Fibroblast of villous mesenchyme (primary cell): ENCODE measurements around the gene MEMO1. TPM values are rescaled to one million over a fixed set of nuclear protein-coding genes. Genes with fewer than 3 reads are reported as not detected.
"Not testable (repeated sequence)": the region's sequence is repeated elsewhere in the genome, so short reads cannot be mapped to it uniquely, and the experiment has no call there.

Experiments
- DNase-seq: peaks from one replicate; pipeline ENCODE4 v3.0.0-alpha.2; 2010; ENCODE audit warnings: low read depth
- H3K4me3 ChIP-seq: 2 replicates; pipeline ENCODE4 v1.5.1; 2011; ENCODE audit warnings: low read depth, mild to moderate bottlenecking, low read length
- total RNA-seq: library from RNA; depleted of rRNA; stranded (reverse); fragments of >200 nt; gene quantifications from 2 replicates; pipeline ENCODE4 v1.2.3, GENCODE V29; 2012
- TF ChIP-seq, protein P1 (sequence below): IDR thresholded peaks from 2 replicates; pipeline ENCODE4 v1.5.1; 2012; ENCODE audit warnings: low read depth, mild to moderate bottlenecking, low read length; ENCODE audit not compliant: insufficient read depth

MEMO1 gene
- total RNA-seq, 1 donor, result 47.1 TPM

DNA sequence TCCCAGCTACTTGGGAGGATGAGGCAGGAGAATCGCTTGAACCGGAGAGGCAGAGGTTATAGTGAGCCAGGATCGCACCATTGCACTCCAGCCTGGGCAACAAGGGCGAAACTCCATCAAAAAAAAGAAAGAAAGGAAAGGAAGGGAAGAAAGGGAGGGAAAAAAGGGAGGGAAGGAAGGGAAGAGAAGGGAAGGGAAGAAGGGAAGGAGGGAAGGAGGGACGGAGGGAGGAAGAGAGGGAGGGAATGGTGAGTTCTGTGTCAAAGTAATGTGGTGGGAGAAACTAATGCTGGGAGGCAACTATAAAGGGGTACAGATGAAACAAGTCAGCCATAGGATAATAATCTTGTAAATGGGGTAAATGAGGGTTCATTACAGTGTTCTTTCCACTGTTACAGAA lies 45.7 kb downstream of the MEMO1 start:
- no peak for DNase-seq
- H3K4me3 ChIP-seq, result no peak overlapping the region
- TF ChIP-seq, protein P1, sequence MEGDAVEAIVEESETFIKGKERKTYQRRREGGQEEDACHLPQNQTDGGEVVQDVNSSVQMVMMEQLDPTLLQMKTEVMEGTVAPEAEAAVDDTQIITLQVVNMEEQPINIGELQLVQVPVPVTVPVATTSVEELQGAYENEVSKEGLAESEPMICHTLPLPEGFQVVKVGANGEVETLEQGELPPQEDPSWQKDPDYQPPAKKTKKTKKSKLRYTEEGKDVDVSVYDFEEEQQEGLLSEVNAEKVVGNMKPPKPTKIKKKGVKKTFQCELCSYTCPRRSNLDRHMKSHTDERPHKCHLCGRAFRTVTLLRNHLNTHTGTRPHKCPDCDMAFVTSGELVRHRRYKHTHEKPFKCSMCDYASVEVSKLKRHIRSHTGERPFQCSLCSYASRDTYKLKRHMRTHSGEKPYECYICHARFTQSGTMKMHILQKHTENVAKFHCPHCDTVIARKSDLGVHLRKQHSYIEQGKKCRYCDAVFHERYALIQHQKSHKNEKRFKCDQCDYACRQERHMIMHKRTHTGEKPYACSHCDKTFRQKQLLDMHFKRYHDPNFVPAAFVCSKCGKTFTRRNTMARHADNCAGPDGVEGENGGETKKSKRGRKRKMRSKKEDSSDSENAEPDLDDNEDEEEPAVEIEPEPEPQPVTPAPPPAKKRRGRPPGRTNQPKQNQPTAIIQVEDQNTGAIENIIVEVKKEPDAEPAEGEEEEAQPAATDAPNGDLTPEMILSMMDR, result no peak

DNA sequence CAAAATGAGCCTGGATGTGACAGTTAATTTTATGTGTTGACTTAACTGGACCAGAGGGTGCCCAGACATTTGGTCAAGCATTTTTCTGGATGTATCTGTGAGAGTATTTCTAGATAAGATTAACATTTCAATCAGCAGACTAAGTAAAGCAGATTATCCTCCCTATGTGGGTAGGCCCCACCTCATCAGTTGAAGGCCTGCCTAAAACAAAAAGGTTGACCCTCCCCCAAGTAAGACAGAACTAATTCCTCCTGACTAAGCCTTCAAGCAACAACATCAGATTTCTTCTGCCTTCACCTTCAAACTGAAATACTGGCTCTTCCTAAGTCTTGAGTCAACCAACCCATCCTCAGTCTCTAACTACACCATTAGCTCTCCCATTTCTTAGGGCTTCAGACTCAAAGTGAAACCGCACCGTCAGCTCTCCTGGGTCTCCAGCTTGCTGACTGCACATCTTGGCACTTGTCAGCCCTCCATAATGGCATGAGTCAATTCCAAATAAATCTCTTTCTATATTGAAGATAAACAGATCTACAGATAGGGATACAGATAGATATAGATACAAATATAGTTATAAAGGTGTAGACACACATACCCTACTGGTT lies 47.9 kb downstream of the MEMO1 start:
- no peak for DNase-seq
- TF ChIP-seq, protein P1, result no peak

DNA sequence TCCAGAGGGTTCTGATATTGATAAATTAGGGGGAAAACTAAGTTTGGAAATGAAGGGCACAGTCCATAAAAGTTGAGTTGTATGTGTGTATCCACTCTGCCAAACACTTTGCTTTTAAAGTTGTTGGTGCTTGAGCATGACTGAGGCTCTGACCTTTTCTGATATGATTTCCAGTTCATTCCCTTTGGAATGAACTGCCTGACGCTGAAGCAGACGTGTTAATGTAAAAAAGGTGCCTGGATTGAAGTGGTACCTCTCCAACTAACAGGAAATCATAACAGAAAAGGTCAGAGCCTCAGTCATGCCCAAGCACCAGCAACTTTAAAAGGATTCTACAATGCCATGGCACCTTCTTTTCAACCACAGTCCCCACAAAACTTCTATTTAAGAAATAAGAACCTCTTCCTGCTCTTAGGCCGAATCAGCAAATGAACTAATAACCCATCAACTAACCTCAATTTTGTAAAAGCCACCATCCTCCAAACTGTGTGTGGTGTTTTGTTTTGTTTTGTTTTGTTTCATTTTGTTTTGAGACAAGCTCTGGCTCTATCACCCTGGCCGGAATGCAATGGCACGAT lies 52.6 kb downstream of the MEMO1 start:
- no peak for DNase-seq
- TF ChIP-seq, protein P1, result no peak
- H3K4me3 ChIP-seq, result no peak overlapping the region

More for the DNA sequence above, 47.9 kb downstream of the MEMO1 start:
- H3K4me3 ChIP-seq, result no peak overlapping the region

DNA sequence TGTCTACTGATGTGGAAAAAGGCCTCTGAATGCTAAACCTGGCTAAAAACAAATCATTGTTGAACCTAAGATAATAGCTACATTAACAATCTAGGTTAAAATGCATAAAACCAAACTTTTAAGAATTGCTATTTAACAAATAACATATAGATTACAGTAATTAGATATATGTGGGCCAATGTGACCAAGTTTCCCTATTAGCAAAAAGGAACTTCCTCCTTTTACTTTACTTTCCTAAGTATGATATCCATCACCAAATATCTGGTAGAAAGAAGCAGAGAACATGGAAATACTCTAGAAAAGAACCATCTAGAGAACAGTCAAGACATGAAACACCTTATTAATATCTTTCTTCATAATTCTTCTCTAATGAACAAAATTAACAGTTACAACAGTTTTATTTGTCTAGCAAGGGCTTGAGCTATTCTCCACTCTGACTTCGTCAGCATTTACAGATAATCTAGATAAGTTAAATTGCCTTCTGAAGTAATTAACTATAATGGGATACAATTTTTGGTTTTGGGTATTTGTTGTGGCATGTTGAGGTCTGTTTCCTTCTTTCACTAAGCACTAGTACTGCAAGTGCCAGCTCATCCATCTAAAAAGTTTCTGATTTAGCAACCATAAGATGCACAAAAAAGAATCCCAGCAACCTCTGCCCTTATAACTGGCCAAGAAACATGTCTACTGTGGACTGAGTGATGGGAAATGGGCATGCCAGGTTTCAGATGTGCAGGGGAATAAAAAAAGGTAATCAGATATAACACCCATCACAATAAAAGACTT lies 53.3 kb downstream of the MEMO1 start:
- TF ChIP-seq, protein P1, result no peak
- H3K4me3 ChIP-seq, result no peak overlapping the region
- DNase-seq, result no peak

DNA sequence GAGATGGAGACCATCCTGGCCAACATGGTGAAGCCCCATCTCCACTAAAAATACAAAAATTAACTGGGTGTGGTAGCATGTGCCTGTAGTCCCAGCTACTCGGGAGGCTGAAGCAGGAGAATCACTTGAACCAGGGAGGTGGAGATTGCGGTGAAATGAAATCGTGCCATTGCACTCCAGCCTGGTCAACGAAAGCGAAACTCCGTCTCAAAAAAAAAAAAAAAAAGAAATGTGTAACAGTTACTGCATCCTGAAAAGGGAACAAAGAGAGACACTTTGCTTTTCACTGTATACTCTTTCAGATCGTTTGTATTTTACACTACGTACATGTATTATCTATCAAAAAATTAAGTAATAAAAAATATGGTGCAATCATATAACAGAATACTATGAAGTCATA lies 53.9 kb downstream of the MEMO1 start:
- not testable (repeated sequence) for H3K4me3 ChIP-seq, DNase-seq

DNA sequence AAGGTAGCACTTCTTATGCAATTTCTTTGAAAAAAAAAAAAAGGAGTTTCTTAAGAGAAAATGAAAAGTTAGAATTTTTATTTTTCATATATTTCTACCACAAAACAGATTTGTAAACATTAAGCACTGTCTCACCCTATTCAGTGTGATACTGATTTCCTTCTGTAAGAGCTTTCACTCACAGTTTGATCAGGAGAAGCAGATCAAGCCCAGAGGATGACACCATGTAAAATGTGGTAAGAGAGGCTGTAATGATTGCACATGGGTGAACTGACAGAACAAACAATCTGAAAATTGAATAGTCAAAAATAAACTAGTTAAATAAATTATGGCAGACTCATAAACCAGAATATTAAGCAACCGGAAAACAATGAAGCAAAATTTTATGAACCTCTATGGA lies 54.5 kb downstream of the MEMO1 start:
- DNase-seq, result no peak
- TF ChIP-seq, protein P1, result no peak
- H3K4me3 ChIP-seq, result no peak overlapping the region

DNA sequence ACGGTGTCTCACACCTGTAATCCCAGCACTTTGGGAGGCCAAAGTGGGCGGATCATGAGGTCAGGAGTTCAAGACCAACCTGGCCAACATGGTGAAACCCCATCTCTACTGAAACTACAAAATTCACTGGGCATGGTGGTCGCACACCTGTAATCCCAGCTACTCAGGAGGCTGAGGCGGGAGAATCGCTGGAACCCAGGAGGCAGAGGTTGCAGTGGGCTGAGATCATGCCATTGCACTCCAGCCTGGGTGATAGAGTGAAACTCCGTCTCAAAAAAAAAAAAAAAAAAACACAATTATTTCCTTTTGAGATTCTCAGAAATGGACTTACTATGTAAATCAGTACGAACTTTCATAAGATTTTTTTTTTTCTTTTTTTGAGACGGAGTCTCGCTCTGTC lies 57.7 kb downstream of the MEMO1 start:
- DNase-seq, result not testable (repeated sequence)

More for the DNA sequence above, 57.7 kb downstream of the MEMO1 start:
- not testable (repeated sequence) for H3K4me3 ChIP-seq
